ENCODE results near the gene POC1A. TPM values are rescaled to one million over a fixed set of nuclear protein-coding genes. Genes with fewer than 3 reads are reported as not detected.

The POC1A gene
- polyA plus RNA-seq, 1 donor from 2014 or later: 1.3 TPM

- no peak overlapping the region for H3K9ac ChIP-seq (ENCODE audit: low read length)
- H3K9me2 ChIP-seq (ENCODE audit: insufficient read depth, low read length): no peaks in the 10 kb centered on the region
- H3F3A ChIP-seq (ENCODE audit: insufficient read depth, low read length, poor library complexity, severe bottlenecking): no peaks in the 10 kb centered on the region
- TF ChIP-seq RAD21 (conservative IDR thresholded peaks at IDR 0.05) (no peak), REST (IDR thresholded peaks at IDR 0.05; ENCODE audit: borderline replicate concordance) (no peak), POLR2AphosphoS5 (IDR thresholded peaks at IDR 0.05) (no peak), EP300 (conservative IDR thresholded peaks at IDR 0.05; ENCODE audit: poor library complexity, severe bottlenecking) (no peak), SMC3 (conservative IDR thresholded peaks at IDR 0.05; ENCODE audit: poor library complexity) (no peak), MXI1 (conservative IDR thresholded peaks at IDR 0.05; ENCODE audit: poor library complexity, severe bottlenecking) (no peak), TAF1 (IDR thresholded peaks at IDR 0.05; ENCODE audit: low read depth) (no peak), EZH2 (IDR thresholded peaks at IDR 0.05; ENCODE audit: borderline replicate concordance, insufficient read depth, low read length, poor library complexity, severe bottlenecking) (no peak)
- TF ChIP-seq, protein P1, sequence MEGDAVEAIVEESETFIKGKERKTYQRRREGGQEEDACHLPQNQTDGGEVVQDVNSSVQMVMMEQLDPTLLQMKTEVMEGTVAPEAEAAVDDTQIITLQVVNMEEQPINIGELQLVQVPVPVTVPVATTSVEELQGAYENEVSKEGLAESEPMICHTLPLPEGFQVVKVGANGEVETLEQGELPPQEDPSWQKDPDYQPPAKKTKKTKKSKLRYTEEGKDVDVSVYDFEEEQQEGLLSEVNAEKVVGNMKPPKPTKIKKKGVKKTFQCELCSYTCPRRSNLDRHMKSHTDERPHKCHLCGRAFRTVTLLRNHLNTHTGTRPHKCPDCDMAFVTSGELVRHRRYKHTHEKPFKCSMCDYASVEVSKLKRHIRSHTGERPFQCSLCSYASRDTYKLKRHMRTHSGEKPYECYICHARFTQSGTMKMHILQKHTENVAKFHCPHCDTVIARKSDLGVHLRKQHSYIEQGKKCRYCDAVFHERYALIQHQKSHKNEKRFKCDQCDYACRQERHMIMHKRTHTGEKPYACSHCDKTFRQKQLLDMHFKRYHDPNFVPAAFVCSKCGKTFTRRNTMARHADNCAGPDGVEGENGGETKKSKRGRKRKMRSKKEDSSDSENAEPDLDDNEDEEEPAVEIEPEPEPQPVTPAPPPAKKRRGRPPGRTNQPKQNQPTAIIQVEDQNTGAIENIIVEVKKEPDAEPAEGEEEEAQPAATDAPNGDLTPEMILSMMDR (IDR thresholded peaks at IDR 0.05; ENCODE audit: poor library complexity, severe bottlenecking): no peak
- H3K9me3 ChIP-seq (ENCODE audit: low read length): no peaks in the 10 kb centered on the region
- no peak overlapping the region for H2AFZ ChIP-seq (ENCODE audit: low read depth, low read length)
- H3K4me2 ChIP-seq (ENCODE audit: low read length): no peak overlapping the region
- H3K27me3 ChIP-seq (ENCODE audit: insufficient read depth, low read depth, low read length): no peaks in the 10 kb centered on the region
- H3K27ac ChIP-seq (ENCODE audit: low read length): no peak overlapping the region
- no peaks in the 10 kb centered on the region for H4K20me1 ChIP-seq (ENCODE audit: insufficient read depth)
- no peak overlapping the region for H3K4me3 ChIP-seq (ENCODE audit: low read length)
- H3K79me2 ChIP-seq (replicated peaks; ENCODE audit: insufficient read depth, low read length): no peaks in the 10 kb centered on the region
- no peaks in the 10 kb centered on the region for H3K36me3 ChIP-seq (ENCODE audit: insufficient read depth, low read length)
Observed at GRCh38 chr3:52093756-52094545, 60.3 kb downstream of the POC1A start.

DNA sequence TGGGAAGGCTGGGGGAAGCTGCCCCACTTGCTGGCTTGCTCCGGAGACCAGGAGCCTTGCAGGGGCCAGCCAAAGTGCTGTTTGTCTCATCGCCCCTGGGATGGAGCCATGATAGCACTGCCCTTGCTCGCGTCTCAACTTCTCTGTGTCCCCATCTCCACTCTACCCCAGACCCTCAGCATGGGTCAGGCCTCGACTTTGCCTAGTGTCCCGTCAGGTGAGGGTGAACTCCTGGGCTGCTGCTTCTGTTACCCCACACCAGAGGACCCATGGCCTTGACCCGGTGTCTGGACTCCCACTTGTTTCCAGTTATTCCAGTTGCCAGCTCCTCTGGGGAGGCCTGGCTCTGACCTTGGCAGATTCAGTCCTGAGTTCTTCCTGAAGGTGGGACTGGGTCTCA is 61.3 kb downstream of the POC1A start:
- TF ChIP-seq EZH2 (IDR thresholded peaks at IDR 0.05; ENCODE audit: borderline replicate concordance, insufficient read depth, low read length, poor library complexity, severe bottlenecking) (no peak), POLR2AphosphoS5 (IDR thresholded peaks at IDR 0.05) (no peak), EP300 (conservative IDR thresholded peaks at IDR 0.05; ENCODE audit: poor library complexity, severe bottlenecking) (no peak), REST (IDR thresholded peaks at IDR 0.05; ENCODE audit: borderline replicate concordance) (no peak), RAD21 (conservative IDR thresholded peaks at IDR 0.05) (no peak), SMC3 (conservative IDR thresholded peaks at IDR 0.05; ENCODE audit: poor library complexity) (no peak), TAF1 (IDR thresholded peaks at IDR 0.05; ENCODE audit: low read depth) (no peak), MXI1 (conservative IDR thresholded peaks at IDR 0.05; ENCODE audit: poor library complexity, severe bottlenecking) (no peak)
- TF ChIP-seq, protein P1 (IDR thresholded peaks at IDR 0.05; ENCODE audit: poor library complexity, severe bottlenecking): no peak
- Histone ChIP-seq H3K27ac (ENCODE audit: low read length) (no peak overlapping the region), H3K36me3 (ENCODE audit: insufficient read depth, low read length) (no peaks in the 10 kb centered on the region), H2AFZ (ENCODE audit: low read depth, low read length) (no peak overlapping the region), H3F3A (ENCODE audit: insufficient read depth, low read length, poor library complexity, severe bottlenecking) (no peaks in the 10 kb centered on the region), H3K4me3 (ENCODE audit: low read length) (no peak overlapping the region), H3K27me3 (ENCODE audit: insufficient read depth, low read depth, low read length) (no peaks in the 10 kb centered on the region), H4K20me1 (ENCODE audit: insufficient read depth) (no peaks in the 10 kb centered on the region), H3K4me2 (ENCODE audit: low read length) (no peak overlapping the region), H3K79me2 (replicated peaks; ENCODE audit: insufficient read depth, low read length) (no peaks in the 10 kb centered on the region), H3K9me2 (ENCODE audit: insufficient read depth, low read length) (no peaks in the 10 kb centered on the region), H3K9ac (ENCODE audit: low read length) (no peak overlapping the region), H3K9me3 (ENCODE audit: low read length) (no peaks in the 10 kb centered on the region)

All from neural cell (in vitro differentiated cells).